H1 (cell line): ENCODE measurements around the gene ARHGEF3. TPM values are rescaled to one million over a fixed set of nuclear protein-coding genes. Genes with fewer than 3 reads are reported as not detected.

Experiments
- KDM5A ChIP-seq: fragments of 200-600 bp; IDR thresholded peaks from 2 replicates; pipeline ENCODE4 v1.7.1; 2012; ENCODE audit warnings: mild to moderate bottlenecking, low read length, inconsistent platforms, mixed read lengths
- polyA plus RNA-seq, 7 experiments: library from polyadenylated mRNA; depleted of rRNA in 3 of 7; stranded (reverse) in 5 of 7; unstranded in 2 of 7; fragments of >200 nt in 5 of 7; fragments of 200-250 nt in 2 of 7; gene quantifications; 1 replicate in 5 of 7; 2 replicates in 1 of 7; 4 replicates in 1 of 7; pipeline versions ENCODE4 v1.2.1 to v1.2.3, GENCODE V29; 2011 to 2013; ENCODE audit warnings: missing spikeins in 2 of 7, mixed read lengths in 2 of 7
- total RNA-seq: library from RNA; stranded (reverse); fragmentation: NEBNext Ultra II Directional; extraction: Animal tissue kit (Norgen Biotek cat#: 25700); gene quantifications from 2 replicates; pipeline ENCODE4 v1.2.1, GENCODE V29; 2021
- TF ChIP-seq, protein P1 (sequence below): fragments of 300-600 bp; sonication (generic); IDR thresholded peaks from 2 replicates; pipeline ENCODE4 v1.7.1; 2012; ENCODE audit warnings: low read length, moderate library complexity, mild to moderate bottlenecking, inconsistent platforms; ENCODE audit not compliant: insufficient replicate concordance

The ARHGEF3 gene
- total and polyA plus RNA-seq, 2 of the 8 experiments (the other 6 are each of a cell fraction or from before 2014, with no cell fraction given): 2.8 to 6.0 TPM

DNA sequence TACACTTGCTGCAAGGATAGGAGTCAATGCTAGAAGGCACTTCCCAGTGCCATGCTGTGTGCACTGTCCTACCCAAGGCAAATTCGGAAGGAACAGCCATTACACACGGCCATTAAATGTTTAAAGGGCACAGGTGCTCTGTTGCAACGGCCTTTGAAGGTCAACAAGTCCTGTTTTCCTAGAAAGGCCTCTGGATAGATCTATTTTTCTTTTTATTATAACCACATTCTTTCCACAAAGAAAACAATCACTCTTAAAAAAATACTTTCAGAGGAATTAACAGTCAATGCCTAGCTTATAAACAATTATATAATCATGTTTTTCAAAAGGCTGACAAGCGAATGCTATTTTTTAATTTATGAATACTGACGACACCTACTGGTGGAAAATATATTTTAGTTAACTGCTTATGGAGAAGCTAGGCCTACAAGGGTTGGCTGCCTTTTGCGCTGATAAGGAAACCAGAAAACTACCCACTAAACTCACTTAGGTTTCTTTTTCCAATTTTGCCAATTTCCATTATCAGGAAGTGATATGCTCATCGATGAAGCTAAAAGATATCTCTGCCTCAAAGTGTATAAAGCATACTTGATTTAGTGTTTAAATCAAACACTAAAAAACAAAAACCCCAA is 2.4 kb downstream of the ARHGEF3 start (continued):
- TF ChIP-seq, protein P1, sequence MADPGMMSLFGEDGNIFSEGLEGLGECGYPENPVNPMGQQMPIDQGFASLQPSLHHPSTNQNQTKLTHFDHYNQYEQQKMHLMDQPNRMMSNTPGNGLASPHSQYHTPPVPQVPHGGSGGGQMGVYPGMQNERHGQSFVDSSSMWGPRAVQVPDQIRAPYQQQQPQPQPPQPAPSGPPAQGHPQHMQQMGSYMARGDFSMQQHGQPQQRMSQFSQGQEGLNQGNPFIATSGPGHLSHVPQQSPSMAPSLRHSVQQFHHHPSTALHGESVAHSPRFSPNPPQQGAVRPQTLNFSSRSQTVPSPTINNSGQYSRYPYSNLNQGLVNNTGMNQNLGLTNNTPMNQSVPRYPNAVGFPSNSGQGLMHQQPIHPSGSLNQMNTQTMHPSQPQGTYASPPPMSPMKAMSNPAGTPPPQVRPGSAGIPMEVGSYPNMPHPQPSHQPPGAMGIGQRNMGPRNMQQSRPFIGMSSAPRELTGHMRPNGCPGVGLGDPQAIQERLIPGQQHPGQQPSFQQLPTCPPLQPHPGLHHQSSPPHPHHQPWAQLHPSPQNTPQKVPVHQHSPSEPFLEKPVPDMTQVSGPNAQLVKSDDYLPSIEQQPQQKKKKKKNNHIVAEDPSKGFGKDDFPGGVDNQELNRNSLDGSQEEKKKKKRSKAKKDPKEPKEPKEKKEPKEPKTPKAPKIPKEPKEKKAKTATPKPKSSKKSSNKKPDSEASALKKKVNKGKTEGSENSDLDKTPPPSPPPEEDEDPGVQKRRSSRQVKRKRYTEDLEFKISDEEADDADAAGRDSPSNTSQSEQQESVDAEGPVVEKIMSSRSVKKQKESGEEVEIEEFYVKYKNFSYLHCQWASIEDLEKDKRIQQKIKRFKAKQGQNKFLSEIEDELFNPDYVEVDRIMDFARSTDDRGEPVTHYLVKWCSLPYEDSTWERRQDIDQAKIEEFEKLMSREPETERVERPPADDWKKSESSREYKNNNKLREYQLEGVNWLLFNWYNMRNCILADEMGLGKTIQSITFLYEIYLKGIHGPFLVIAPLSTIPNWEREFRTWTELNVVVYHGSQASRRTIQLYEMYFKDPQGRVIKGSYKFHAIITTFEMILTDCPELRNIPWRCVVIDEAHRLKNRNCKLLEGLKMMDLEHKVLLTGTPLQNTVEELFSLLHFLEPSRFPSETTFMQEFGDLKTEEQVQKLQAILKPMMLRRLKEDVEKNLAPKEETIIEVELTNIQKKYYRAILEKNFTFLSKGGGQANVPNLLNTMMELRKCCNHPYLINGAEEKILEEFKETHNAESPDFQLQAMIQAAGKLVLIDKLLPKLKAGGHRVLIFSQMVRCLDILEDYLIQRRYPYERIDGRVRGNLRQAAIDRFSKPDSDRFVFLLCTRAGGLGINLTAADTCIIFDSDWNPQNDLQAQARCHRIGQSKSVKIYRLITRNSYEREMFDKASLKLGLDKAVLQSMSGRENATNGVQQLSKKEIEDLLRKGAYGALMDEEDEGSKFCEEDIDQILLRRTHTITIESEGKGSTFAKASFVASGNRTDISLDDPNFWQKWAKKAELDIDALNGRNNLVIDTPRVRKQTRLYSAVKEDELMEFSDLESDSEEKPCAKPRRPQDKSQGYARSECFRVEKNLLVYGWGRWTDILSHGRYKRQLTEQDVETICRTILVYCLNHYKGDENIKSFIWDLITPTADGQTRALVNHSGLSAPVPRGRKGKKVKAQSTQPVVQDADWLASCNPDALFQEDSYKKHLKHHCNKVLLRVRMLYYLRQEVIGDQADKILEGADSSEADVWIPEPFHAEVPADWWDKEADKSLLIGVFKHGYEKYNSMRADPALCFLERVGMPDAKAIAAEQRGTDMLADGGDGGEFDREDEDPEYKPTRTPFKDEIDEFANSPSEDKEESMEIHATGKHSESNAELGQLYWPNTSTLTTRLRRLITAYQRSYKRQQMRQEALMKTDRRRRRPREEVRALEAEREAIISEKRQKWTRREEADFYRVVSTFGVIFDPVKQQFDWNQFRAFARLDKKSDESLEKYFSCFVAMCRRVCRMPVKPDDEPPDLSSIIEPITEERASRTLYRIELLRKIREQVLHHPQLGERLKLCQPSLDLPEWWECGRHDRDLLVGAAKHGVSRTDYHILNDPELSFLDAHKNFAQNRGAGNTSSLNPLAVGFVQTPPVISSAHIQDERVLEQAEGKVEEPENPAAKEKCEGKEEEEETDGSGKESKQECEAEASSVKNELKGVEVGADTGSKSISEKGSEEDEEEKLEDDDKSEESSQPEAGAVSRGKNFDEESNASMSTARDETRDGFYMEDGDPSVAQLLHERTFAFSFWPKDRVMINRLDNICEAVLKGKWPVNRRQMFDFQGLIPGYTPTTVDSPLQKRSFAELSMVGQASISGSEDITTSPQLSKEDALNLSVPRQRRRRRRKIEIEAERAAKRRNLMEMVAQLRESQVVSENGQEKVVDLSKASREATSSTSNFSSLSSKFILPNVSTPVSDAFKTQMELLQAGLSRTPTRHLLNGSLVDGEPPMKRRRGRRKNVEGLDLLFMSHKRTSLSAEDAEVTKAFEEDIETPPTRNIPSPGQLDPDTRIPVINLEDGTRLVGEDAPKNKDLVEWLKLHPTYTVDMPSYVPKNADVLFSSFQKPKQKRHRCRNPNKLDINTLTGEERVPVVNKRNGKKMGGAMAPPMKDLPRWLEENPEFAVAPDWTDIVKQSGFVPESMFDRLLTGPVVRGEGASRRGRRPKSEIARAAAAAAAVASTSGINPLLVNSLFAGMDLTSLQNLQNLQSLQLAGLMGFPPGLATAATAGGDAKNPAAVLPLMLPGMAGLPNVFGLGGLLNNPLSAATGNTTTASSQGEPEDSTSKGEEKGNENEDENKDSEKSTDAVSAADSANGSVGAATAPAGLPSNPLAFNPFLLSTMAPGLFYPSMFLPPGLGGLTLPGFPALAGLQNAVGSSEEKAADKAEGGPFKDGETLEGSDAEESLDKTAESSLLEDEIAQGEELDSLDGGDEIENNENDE: no peak
- no peak for TF ChIP-seq KDM5A
